Hippocampal formation (tissue), 2 donors: ENCODE measurements around the gene TNFRSF4.

Source experiments
- DNase-seq, 2 donors: peaks; one replicate each; lab custom pipeline; 2025; lab: John Stamatoyannopoulos, UW

Gene TNFRSF4

DNA sequence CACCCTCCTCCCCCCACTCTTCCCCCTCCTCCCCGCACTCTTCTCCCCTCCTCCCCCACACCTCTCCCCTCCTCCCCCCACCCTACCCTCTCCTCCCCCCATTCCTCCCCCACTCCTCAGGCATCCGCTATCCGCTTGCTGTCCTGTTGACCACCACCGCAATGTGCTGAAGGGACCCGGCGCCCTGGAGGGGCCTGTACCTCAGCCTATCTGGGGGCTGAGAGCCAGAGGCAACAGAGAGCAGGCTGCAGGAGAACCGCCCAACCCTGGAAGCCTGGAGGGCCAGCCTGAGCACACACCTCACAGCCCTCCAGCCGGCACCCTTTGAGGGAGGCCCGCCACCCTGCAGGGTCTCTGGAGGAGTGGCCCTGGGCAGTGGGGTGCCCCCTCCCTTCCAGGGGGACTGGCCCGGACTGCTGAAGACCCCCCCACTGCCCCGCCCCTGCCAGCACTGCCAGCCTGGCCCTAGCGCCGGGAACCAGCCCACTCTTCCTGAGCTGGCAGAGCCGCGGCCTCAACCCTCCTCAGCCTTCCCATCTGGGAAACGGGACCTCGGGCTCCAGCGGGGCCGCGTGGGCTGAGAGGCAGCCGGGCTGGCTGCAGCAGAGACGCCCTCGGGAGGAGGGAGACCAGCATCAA lies 31.3 kb upstream of the TNFRSF4 start:
- DNase-seq, result no peak

DNA sequence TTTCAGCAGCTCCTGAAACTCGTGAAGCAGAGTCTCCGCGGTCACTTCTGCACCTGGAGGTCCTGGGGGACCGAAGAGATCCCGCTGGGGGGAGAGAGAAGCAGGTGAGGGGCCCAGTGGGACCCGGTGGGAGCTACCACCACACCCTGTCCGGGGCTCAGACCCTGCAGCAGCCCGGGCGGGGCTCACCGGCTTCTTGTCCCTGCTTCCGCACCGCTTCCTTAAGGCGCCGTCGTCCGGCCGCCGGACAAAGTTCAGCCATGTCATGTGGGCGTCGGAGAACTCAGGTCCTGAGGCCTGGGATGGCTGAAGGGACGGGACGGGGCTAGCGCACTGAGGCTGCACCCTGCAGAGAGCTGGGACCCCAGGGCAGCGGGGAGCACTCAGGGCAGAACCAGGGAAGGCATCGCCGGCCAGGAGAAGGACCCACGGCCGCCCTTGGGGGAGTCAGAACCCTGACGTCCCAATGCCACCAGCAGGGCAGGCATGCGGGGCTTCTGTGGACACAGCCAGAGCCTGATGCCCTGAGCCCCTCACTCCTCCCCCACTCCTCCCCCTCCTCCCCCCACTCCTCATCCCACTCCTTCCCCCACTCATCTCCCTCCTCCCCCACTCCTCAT lies 30.3 kb upstream of the TNFRSF4 start:
- DNase-seq, result no peak

DNA sequence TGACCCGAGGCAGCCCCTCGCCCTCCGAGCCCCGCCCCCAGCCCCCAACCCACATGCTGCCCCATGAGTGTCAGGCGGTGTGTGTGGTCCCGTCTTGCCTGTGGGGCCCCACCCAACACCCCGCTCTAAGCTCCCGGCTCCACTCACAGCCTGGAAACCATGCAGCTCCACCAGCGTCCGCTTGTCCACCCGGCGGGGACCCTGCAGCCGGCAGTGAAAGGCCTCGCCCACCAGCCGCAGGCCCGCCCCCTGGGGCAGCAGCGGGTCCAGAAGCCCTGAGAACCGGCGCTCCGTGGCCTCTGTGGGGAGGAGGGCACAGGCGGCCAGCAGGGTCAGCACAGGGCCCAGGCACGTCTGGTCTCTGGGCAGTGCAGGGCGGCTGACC lies 29.8 kb upstream of the TNFRSF4 start:
- DNase-seq, result no peak

DNA sequence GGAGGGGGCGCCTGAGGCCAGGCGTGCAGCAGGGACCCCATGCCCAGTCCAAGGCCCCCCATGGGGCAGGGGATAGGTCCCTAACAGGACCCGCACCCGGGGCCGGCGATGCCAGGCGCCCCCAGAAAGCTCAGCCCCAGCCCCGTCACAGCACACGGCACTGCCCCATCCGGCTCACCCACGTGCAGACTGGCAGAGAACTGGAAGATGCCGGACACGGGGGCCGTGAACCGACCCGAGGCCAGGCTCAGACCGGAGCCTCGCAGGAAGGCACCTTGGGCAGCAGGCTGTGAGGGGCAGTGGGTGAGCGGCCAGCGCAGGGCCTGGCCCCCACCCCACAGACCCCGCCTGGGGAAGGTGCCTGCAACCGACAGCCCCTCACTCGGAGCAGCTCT lies 29.3 kb upstream of the TNFRSF4 start:
- no peak for DNase-seq

DNA sequence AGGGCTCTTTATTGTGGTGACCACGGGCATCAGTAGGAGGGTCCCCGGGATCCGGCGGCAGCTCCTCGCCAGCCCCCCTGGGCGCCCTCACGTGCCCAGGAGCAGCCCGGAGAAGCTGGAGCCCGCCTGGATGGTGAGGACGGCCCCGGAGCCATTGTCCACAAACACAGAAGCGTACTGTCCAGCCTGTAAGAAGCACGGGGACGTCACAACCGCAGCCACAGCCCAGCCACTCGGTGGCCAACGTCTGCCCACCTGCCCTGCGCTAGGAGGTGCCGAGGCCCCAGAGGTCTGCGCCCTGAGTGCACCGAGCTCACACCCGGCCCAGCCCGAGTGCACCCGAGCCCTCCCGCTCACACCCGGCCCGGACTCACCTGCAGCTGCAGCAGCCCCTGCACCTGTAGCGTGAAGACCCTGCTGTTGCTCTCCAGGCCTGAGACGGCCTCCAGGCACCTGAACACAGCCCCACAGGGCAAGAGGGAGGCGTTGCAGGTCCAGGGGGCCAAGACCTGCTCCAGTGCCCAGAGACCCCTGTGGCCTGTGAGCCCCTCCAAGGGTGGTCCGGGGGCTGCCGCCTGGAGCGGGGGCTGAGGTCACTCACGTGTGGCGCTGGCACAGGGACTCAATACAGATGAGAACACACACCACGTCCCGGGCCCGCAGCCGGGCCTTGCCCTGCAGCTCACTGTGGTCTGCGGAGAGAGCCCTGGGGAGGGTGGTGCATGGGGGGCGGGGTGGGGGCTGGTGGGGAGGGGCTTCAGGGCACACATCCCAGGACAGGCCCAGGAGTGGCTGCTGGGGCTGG lies 28.7 kb upstream of the TNFRSF4 start:
- no peak for DNase-seq

- no peak for DNase-seq
These were observed 27.8 kb upstream of the TNFRSF4 start for GRCh38 chr1:1241588-1242219.

GRCh38 chr1:1240822-1241587 lies 27.1 kb upstream of the TNFRSF4 start:
- no peak for DNase-seq

DNA sequence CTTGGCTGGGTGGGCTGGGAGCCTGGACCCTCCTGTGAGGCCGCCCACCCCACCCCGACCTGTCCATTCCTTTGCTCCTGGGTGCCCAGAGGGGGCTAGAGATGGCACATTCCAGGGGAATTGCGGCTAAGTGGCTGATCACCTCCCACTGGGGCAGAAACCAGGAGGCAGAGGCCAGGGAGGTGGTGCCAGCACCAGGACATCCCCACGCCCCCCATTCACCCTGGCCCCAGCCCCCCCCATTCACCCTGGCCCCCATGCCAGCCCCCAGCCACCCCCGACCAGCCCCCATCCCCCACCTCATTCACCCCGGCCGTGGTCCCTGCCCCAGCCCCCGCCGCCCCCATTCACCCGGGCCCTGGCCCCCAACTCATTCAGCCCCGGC lies 26.4 kb upstream of the TNFRSF4 start:
- DNase-seq, result no peak

GRCh38 chr1:1239614-1240347 lies 25.8 kb upstream of the TNFRSF4 start:
- DNase-seq, result no peak

DNA sequence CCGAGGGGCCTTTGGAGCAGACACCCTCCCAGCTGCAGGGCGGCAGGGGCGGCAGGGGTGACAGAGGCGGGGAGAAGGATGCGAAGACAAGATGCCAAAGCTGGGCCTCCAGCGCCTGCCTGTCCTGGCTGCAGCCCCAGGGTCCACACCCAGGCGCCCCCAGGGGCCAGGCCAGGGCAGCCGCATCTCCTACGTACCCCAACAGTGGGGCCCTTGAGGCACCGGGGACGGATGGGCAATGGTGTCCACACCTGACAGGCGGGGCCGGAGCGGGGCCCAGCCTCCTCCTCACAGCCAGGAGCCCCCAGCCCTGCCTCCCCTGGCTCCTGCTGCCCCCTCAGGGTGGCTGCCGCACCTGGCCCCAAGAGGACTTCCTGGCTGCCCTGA lies 25.3 kb upstream of the TNFRSF4 start:
- no peak for DNase-seq

DNA sequence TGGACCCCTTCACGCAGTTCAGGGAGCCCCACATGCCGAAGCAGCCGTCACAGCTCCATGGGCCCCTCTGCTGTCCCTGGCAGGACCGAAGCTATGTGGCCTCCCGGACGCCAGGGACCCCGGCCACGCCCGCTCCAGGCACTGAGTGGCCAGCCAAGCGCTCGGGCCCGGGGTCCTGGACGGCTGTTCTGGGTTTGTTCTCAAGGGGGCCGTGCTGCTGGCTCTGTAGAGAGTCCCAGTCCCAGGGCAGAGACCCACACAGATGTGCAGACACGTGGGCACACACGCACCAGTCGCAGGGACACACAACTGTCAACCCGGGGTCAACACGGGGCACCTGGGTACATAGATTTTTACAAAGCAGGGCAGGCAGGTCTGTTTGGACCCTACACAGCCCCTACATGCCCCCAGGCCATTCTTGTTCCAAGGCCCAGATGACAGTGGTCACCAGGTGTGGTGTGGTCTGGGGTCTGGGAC lies 24.8 kb upstream of the TNFRSF4 start:
- DNase-seq, result no peak

- DNase-seq, result no peak
These were observed 24.1 kb upstream of the TNFRSF4 start for GRCh38 chr1:1237874-1238701.

GRCh38 chr1:1236945-1237873 lies 23.3 kb upstream of the TNFRSF4 start:
- no peak for DNase-seq

GRCh38 chr1:1236176-1236763 lies 22.3 kb upstream of the TNFRSF4 start:
- no peak for DNase-seq

DNA sequence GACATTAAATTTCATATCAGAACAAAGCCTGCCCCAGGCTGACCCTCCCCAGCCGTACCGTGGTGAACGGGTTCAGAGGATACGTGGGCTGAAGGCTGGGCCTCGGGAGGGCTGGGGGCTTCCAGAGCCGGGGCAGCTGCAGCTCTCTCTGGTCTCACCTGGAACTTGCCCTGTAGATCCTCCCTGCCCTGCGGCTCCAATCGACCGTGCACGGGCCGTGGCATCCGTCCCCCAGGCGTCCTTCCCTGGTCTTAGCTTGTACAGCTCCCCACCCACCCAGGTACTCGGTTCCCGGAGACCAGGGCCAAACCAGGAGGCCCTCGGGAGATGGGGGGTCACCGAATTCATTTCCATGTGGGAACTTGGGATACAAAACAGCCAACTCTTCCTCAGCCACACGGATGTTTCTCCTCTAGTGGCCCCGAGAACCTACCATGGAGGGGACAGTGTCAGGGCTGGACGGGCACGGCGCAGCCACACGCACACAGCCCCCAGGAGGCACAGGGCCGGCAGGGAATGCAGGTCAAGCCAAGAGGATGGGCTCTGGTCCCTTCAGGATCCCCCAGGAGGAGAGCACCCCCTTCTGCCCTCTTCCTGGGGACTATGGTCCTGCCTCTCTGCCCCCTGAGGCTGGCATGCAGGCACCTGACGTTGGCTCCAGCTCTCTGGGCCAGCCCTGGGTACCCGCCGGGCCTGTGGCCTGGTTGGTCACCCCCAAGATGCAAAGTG lies 21.2 kb upstream of the TNFRSF4 start:
- DNase-seq, result no peak

- DNase-seq, result no peak
These were observed 20.3 kb upstream of the TNFRSF4 start for GRCh38 chr1:1234180-1234808.

DNA sequence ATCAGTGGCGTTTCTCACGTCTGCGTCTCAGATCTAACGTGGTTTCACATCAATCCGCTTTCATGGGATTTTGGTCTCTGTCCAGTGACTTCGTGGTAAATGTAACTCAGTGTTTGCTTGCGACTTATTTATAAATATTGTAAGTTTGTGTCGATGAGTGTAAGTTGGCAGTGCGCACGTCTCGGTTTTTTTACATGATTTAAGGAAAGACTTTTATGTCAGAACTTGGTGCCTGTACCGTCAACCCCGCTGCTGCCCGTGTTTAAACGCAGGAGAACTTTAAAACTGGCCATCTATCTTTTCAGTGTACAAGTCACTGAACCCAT lies 19.6 kb upstream of the TNFRSF4 start:
- no peak for DNase-seq
